AG20443 (cell line): ENCODE data around the gene ANKRD11.
"Not testable (repeated sequence)": the region's sequence is repeated elsewhere in the genome, so short reads cannot be mapped to it uniquely, and the experiment has no call there.

Experiments used
- DNase-seq: peaks from one replicate; pipeline ENCODE4 v3.0.0; 2012; ENCODE audit warnings: low spot score, mixed read lengths

Gene ANKRD11

DNA sequence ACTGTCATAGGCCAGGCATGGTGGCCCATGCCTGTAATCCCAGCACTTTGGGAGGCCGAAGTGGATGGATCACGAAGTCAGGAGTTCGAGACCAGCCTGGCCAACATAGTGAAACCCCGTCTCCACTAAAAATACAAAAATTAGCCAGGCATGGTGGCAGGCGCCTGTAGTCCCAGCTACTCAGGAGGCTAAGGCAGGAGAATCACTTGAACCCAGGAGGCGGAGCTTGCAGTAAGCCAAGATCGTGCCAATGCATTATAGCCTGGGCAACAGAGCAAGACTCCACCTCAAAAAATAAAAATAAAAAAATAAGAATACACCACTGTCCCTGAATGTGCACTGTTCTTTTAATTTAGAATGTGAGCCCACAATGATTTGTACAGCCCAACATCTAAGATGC is 61.8 kb downstream of the ANKRD11 start:
- DNase-seq: not testable (repeated sequence)

DNA sequence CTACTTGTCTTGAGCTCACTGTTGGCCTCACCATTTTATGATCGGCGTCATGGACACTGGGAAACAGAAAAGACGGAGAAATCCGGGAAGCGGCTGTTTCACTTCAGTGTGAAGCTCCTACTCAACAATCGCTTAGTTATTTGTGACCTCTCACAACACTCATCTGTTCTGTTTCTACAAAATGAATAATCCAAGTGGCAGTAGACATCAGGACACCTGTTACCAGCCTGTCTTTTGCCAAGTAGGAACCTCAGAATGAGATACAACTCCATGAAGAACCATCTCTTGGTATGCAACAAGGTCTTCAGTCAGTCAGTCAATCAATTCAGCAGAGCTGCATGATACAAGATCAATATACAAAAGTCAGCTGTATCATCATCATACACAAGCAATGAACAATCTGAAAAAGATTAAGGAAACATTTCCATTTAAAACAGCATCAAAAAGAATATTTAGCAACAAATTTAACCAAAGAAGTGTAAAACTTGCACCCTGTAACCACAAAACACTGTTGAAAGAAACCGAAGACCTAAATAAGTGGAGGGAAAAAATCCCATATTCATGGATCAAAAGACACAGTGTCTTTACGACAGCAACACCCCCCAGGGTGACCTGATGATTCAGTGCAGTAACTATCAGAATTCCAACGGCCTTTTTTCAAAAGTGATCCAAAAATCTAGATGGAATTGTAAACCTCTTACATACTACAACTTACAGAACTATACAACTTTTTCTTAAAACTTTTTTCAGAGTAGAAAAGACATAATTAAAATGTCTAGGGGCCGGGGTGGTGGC is 63.4 kb downstream of the ANKRD11 start:
- DNase-seq: no peak

DNA sequence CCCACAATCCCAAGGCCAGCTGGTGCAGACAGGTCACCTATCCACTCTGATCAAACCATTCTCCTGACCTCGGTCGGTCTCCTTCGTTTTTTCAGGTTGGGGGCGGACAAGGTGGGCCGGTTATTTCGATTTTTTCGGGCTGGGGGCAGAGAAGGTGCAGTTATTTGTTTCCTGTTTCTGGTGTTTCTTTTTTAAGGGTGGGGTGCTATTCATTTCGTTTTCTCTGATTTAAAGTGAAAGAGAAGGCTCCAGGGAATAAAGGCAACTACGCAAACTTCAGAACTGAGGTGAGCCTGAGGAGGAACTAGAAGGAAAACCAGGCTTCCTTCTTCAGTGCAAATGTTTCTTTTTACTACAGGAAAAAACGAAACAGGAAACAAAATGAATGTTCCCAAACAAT is 64.8 kb downstream of the ANKRD11 start:
- no peak for DNase-seq

DNA sequence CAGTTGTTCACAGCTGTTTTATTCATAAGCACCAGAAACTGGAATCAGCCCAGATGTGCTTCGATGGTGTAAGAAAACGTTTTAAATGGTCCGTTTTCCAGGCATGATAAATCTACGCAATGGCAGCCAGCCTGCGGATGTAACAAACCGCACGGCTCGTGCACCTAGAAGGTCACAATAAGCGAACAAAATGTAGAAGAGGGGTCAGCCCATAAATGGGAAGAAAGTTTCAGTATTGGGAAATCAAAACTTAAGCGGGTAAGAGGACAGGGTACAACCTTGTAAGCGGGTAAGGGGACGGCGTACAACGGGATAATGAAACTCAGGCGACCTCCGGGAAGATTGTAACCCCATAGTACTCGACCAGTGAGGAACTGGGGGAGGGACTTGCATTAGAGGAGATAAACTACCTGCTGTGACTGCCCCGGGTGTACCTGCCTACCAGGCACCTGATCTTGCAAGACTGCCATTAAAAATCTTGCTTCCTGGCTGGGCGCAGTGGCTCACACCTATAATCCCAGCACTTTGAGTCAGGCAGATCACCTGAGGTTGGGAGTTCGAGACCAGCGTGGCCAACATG is 66.6 kb downstream of the ANKRD11 start:
- DNase-seq: no peak

DNA sequence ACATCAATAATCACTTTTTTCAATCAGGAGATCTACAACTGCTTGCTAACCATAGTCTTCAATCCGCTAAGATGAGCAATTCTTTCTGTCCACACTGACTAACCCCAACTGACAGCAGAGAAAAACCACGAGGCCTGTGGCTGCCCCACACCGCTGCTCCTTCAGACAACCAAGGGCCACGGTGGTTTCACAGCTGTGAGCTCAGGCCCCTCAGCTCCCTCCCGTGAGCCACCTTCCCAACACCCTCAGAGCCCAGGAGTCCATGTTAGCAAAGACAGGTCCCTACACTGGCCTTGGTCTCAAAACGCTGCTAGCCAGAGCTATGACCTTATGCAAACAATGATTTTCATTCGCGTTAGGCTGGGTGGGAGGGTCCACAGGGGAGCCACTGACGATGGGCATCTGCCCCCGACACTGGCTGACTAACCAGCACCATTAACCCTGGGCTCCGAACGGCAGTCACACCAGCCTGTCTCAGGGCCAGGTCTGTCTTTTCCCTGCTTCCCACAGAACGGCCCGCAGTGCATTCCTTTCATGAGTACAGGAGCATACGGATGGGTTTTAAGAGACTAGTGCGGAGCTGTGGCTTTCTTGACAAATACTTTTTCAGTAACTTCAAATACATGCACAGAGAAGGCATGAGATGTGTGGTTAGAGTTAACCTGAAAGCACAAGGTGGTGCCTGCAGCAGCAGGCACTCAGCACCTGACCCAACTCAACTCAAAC is 67.3 kb downstream of the ANKRD11 start:
- no peak for DNase-seq

DNA sequence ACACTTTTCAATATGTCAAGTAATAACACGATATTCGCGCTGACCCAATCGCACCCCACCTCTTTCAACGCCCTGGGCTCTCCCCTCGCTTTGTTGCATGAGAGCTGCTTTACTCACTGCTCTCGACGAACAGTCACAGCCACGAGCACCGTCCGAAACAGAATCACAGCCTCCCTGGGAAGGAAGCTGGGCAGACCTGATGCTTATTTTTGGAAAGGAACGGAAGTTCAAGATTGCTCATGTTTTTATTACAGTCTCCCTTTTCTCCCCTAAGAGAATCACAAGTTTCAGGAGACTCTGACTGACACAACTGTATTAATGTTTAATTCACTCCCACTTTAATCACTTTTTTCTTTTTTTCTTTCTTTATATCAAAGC is 67.8 kb downstream of the ANKRD11 start:
- no peak for DNase-seq

DNA sequence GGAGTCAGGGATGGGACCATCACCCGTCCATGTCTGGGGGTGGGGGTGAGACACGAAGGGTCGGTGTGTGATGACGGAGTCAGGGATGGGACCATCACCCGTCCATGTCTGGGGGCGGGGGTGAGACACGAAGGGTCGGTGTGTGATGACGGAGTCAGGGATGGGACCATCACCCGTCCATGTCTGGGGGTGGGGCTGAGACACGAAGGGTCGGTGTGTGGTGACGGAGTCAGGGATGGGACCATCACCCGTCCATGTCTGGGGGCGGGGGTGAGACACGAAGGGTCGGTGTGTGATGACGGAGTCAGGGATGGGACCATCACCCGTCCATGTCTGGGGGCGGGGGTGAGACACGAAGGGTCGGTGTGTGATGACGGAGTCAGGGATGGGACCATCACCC is 69.1 kb downstream of the ANKRD11 start:
- not testable (repeated sequence) for DNase-seq

DNA sequence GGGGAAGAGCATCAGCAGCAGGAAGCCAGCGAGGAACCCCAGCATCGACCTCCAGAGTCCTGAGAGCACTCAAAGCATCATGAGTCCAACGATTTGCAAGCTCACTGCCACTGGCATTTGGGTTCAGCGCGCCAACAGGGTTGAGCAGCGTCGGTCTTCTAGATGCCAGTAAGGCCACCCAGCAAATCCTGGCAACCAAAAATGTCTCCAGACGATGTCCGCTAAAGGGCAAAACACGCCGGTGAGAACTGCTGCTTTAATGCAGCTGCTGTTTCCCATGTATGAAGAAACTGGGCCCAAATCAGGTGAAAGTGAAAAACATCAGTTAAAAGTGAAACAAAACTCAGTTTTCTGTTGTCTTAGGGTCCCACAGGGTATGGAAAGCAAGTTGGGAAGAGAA is 70.2 kb downstream of the ANKRD11 start:
- DNase-seq: no peak

DNA sequence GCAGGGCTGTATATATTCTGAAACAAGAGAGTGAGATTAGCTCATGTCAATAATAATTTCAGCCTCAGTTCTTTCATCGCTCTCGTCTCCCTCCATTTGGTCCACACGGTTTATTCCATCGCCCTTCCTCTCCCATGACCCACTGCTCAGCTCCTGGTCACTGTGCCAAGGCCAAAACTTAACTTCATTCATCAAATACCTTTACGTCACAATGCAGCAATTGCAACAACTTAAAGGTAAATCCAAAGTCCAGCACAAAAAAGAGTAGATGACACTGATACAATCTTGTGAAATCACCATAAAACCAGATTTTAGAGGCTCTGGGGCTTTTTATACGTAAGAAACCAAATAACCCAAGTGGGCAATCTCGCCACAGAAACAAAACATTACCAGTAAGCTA is 72.0 kb downstream of the ANKRD11 start:
- DNase-seq: no peak

DNA sequence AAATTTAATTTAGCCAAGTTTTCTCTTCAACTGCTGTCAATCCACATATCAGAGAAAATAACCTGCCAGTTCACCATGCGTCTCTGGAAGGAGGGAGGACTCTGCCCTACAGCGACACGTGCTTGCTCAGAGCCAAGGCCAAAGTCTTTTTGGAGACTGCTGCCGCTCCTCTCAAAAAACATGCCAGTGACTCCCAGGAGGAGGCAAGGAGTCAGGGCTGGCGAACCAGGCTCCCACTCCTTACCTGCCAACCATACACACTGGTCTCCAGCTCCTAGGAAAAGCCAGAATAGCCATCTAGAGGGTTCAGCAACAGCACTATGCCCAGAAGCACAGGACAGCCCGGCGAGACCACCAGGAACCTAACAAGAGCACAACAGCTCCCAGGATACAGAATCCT is 73.0 kb downstream of the ANKRD11 start:
- no peak for DNase-seq

DNA sequence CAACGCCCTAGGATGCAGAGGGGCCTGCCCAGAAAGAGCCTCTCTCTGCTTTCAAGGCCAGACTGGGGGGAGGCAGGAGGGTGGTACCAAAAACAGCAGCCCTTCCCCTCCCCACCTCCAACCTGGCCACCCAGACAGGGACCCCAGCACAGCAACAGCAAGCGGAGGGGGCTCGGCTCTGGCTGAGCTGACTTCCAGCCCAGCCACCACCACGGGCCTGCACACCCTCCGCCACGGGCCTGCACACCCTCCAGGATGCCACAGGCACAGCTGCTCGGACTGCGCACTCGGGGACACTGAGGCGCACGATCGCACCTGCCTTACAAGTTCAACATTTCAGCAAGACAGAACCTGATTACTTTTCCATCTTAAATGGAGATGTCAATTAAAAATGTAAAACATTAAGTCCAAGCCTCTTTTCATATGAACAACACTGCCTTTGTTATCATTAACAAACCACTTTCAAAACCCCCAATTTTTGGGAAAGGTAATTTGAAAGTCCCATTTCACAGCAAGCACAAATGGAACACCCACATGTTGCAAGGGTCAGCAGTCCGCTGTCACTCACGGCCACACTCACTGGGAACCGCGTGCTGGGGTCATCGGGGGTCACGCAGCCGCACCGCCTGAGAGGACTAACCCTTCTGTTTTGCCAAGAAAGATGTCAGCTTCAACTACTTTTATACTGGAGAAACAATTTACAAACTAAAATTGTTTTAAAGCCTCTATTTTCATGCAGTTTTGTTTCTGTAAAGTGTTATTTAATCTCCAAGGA is 76.4 kb downstream of the ANKRD11 start:
- no peak for DNase-seq

DNA sequence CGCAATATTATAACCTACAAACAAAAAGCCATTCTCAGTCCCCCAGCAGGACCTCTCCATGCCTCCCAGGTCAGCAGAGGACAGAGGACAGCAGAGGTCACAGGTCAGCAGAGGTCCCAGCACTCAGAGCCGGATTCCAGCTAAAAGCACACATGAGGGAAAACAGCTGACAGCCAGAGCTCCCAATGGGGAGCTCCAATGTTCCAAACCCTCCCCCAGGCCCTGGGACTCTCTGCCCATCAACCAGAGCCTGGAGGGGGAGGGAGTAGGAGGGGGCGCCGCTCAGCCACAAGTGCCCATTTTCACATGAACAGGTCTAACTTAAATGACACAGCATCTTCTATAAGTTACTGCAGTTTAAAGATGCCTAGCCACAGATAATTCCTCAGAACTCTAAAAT is 77.5 kb downstream of the ANKRD11 start:
- DNase-seq: no peak

DNA sequence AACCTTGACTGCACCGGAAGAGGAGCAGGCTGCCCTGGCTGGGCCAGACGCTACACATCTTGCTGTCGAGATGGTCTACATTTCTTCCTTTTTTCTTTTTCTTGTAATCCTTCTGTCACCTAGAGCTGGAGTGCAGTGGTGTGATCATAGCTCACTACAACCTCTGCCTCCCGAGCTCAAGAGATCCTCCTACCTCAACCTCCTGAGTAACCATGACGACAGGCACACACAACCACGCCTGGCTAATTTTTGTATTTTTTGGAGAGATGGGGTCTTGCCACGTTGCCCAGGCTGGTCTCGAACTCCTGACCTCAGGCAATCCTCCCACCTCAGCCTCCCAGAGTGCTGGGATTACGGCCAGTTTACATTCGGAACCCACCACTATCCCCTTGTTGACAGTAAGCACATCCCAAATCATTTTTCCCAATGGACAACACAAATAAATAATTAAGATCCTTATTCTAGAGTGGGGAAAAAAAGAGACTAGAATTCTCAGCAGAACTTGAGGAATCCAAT is 79.0 kb downstream of the ANKRD11 start:
- DNase-seq: no peak

DNA sequence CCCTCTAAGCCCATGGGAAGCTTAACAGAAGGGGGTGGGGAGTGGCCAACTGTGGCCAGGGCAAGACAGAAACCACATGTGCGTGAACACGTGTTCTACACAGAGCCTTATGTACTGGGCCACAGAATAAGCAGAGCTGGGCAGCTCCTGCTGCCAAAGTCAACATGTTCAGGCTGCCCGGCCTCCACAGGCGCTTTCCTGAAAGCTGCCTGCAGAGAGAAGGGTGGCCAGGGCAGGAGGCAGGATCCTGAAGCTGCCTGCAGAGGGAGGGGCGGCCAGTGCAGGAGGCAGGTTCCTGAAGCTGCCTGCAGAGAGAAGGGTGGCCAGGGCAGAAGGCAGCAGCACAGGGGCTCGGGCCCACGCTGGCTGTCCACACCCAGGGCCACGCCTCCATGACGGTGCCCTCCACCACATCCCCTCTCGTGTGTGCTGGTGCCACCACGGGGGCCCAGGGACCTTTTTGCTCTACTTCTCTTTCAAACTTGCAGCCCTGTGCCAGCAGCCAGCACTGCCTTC is 79.5 kb downstream of the ANKRD11 start:
- peak; percentile 84 for DNase-seq

DNA sequence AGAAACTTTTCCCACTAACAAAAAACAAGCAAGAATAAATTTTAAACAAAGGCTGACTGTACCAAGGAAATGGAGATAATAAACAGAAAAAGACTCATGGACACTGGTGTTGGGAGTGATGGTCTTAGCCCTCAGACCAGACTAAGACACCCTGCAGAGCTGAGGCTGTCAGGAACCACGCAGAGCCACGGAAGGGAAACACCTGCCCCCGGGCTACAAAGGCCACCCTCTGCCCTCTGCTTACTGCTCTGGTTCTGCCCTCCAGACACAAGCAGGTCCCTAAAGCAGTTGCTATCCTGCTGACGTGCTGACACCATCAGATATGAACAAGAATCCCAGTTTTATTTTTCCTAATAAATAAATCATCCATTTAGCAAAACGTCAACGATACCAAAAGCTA is 80.0 kb downstream of the ANKRD11 start:
- no peak for DNase-seq

DNA sequence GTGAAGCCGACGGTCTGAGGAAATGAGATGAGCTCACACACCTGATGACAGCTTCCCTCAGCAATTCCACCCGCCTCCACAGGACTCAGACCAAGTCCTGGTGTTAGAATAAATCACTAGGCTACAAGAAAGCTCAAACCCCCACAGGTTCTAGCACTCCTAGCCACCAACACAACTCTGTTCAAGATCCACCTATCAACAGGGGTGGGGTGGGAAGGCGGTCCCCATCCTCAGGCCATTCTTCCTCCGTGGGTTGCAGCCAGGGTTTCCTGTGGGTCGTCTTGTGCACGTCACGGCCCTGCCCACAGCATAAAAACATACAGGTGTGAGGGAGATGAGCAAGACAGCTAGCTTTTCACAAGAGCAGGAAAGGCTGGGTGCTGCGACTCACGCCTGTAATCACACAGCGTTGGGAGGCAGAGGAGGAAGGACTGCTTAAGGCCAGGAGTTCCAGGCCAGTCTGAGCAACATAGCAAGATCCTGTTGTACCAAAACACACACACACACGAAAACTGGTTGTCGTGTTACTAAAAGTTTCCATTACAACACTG is 81.1 kb downstream of the ANKRD11 start:
- DNase-seq: no peak

DNA sequence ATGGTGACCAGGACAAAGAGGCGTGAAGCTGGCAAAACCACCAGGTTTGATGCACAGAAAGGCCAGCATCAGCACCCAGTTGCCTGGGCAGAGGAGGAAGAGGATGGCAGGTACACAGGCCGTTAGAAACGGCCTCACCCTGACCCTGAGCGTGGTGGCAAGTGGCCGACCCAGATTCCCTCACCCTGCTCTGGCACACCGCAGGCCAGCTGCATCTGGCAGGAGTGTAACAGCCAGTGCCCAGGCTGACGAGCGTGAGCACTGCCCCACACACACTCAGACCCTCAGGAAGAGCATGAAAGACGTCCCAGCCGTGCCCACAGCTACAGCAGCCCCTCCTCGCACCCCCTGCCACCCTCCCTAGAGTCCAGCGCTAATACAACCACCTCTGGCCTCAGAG is 82.0 kb downstream of the ANKRD11 start:
- no peak for DNase-seq

DNA sequence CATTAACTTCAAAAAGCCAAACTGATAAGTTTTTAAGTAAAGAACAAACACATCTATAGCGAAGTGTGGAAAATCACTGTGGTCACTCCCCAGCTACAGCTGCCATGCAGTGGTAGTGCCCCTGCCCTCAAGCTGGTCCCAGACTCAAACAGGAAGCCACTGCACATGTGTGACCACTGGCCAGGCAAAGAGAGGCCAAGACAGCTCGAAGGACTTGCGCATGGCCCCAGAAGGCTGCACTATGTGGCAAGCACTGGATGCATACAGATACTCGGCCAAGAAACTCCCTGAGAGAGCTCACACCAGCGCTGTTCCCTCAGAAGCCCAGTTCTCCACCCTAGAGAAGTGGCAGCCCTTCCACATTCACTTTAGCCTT is 82.4 kb downstream of the ANKRD11 start:
- DNase-seq: peak; percentile 44

DNA sequence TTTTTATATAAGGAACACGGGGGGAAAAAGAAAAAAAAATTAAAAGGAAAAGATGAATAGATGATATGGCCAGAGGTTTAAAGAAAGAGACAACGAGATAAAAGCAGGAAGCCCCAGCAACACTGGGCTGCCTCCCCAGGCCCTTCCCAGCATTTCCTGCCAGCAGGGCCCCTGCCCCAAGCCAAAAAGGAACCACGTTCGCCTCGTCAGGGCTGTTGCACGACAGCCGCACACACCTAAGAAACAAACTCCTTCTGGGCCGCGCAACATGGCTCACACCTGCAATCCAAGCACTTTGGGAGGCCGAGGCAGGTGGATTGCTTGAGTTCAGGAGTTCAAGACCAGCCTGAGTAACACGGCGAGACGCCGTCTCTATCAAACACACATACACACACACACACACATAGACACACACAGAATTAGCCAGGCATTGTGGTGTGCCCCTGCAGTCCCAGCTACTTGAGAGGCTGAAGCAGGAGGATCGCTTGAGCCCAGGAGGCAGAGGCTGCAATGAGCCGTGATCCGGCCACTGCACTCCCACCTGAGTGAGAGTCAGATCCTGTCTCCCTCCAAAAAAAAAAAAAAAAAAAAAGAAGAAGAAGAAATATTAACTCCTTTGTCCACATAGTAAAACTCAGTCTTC is 83.0 kb downstream of the ANKRD11 start:
- no peak for DNase-seq

DNA sequence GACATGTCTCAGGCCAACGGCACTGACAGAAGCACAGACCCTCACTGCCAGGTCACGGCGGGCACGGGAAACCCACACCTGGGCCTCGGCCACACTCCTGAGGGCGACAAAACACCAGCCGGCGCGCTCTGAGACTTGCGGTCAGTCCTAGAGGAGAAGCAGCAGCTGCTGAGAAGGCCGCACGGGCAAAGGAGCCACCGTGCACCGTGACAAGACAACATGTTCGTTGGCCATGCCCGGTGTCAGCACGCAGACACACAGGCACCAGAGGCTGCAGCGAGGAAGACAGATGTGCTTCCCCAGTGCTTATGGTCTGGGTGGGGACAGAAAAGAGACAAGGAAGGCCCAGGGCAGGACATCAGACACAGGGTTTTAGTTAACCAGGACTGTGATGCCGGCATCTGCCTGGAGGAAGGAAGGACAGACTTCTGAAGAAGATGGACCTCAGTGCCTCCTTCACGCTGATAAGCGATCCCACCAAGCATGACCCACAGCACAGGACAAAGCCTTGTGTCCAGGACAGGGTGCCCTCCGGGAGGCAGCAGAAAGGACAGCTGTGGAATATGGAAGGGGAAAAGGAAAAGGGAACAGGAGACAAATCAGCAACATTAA is 84.0 kb downstream of the ANKRD11 start:
- DNase-seq: no peak

DNA sequence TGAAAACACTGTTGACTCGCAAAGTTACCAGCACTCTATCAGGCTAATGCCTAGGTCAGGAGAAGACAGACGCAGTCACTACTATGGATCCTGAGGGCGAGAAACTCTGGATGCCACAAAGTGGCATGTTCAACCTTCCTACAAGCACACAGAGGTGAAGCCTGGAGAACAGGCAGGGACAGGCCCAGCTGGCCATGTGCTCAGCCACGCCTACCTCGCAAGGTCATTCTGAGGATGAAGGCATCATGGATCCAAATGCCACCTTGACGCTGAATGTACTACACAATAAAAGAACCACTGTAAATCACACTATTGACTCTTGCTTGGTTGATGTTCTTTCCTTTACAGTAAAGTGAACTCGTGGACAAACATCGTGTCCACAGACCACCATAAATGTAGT is 85.8 kb downstream of the ANKRD11 start:
- DNase-seq: no peak
